NCI-H748 treated with DMSO at 0.1 percent for 48 hours (cell line): Measurements from ENCODE around the gene UCN3.
"Not testable (repeated sequence)": the region's sequence is repeated elsewhere in the genome, so short reads cannot be mapped to it uniquely, and the experiment has no call there.

ENCODE experiments used
- DNase-seq: peaks from one replicate; lab custom pipeline; 2025; lab: John Stamatoyannopoulos, UW

Gene UCN3

DNA sequence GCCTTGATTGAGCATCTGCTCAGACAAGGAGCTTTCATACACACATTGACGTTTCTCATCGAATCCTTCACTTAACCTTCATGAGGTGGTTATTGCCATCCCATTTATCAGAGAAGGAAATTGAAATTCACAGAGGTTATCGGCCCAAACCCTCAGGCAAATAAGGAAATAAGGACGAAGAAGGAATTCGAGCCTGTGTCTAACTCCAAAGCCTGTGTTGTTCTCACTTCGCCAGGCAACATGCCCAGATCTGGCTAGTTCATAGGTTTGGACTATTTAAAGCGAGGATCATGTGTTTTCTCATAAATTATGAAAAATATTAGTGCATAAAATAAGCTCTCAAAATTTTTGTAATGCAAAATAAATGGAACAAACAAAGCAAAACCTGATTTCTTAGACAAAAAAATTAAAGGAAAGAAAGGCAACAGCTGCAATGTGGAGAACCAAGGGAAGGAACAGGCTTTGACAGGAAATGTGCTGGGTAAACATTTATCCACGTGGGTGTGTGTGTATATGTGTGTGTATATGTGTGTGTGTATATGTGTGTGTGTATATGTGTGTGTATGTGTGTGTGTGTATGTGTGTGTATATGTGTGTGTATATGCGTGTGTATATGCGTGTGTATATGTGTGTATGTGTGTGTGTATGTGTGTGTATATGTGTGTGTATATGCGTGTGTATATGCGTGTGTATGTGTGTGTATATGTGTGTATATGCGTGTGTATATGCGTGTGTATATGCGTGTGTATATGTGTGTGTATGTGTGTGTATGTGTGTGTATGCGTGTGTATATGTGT, 4.8 kb downstream of the UCN3 start:
- no peak for DNase-seq

DNA sequence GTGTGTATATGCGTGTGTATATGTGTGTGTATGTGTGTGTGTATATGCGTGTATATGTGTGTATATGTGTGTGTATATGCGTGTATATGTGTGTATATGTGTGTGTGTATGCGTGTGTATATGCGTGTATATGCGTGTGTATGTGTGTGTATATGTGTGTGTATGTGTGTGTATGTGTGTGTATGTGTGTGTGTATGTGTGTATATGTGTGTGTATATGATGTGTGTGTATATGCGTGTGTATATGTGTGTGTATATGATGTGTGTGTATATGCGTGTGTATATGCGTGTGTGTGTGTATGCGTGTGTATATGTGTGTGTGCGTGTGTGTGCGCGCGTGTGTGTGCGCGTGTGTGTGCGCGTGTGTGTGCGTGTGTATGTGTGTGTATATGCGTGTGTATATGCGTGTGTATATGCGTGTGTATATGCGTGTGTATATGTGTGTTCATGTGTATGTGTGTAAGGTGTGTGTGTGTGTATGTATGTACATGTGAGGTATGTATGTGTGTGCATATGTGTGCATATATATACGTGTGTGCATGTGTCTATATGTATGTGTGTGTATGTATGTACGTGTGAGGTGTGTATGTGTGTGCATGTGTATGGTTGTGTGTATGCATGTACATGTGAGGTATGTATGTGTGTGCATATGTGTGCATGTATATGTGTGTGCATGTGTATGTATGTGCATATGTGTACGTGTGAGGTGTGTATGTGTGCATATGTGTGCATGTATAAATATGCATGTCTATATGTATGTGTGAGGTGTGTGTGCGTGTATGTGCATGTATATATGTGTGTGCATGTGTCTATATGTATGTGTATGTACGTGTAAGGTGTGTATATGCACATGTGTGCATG, 6.0 kb downstream of the UCN3 start:
- DNase-seq, result no peak

DNA sequence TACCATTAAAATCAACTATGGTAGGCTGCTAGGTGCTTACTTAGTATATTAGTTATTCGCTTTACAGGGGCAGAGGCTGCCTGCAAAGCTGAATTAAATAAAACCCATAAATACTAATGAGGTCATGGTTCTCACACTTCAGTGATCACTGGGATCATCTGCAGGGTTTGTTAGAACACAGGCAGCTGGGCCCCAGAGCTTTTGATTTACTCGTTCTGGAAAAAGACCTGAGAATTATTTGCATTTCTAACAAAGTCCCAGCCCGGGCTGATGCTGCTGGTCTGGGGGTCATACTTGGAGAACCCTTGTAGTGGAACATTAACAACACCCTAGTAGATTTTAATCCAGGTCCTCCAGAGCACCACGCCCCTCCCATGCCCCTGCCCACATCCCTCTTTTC, 8.5 kb downstream of the UCN3 start:
- no peak for DNase-seq

DNA sequence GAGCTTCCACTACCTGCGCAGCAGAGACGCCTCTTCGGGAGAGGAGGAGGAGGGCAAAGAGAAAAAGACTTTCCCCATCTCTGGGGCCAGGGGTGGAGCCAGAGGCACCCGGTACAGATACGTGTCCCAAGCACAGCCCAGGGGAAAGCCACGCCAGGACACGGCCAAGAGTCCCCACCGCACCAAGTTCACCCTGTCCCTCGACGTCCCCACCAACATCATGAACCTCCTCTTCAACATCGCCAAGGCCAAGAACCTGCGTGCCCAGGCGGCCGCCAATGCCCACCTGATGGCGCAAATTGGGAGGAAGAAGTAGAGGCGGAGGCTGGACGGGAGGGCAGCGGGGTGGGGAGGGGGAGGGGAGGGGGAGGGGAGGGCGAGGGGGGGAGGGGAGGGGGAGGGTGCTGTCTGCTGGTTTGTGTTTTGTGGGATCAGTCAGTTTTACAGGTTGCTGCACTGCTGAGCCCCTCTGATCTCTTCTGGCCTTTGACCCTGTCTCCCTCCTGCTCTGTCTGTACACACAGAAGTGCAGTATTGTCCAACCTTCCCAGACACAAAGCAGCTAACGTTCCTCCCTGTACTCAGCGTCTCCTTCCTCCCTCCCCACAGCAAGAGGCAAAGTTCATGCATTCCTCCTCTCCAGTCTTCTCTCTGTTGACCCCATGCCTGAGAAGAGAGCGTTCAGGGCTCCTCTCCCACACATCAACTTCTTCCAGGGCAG, 9.3 kb downstream of the UCN3 start:
- DNase-seq, result no peak

DNA sequence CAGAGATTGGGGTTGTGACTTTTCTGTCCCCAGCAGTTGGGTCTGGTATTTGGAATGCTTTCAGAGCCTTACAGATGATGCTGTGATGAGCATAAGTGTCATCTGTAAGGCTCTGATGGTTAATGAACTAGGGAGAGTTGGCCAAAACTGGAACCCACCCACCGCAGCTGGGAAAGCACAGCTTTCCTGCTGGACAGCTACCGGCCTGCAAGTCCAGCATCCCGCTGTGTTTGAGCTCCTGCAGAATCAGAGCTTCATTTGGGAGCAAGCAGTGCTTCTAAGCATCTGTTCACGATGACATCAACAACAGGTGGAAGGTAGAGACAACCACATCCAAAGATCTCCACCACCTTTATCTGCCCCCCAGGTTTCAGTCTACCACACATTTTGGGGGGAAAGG, 11.7 kb downstream of the UCN3 start:
- no peak for DNase-seq

DNA sequence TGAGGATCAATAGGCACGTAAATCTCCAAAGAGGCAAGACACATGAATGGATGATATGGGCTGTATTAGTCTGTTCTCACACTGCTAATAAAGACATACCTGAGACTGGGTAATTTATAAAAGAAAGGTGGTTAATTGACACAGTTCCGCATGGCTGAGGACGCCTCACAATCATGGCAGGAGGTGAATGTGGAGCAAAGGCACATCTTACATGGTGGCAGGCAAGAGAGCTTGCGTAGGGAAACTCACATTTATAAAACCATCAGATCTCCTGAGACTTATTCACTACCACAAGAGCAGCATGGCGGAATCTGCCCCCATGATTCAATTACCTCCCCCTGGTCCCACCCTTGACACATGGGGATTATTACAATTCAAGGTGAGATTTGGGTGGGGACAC, 14.4 kb downstream of the UCN3 start:
- not testable (repeated sequence) for DNase-seq

DNA sequence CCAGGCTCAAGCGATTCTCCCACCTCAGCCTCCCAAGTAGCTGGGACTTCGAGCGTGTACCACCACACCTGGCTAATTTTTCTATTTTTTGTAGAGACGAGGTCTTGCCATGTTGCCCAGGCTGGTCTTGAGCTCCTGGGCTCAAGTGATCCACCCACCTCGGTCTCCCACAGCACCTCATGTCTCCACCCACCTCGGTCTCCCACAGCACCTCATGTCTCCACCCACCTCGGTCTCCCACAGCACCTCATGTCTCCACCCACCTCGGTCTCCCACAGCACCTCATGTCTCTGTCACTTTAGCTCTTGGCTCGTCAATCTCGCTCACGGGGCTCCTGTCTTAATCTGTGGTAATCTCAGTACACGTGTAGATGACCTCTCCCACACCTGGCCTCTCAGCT, 15.6 kb downstream of the UCN3 start:
- not testable (repeated sequence) for DNase-seq

DNA sequence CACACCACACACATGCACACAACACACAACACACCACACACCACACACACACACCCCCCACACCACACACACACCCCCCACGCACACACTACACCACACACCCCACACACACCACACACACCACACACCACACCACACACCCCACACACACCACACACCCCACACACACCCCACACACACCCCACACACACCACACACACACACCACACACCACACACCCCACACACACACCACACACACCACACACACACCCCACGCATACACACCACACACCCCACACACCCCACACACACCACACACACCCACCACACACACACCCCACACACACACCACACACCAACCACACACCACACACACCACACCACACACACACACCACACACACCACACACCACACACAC, 16.4 kb downstream of the UCN3 start:
- DNase-seq, result no peak

DNA sequence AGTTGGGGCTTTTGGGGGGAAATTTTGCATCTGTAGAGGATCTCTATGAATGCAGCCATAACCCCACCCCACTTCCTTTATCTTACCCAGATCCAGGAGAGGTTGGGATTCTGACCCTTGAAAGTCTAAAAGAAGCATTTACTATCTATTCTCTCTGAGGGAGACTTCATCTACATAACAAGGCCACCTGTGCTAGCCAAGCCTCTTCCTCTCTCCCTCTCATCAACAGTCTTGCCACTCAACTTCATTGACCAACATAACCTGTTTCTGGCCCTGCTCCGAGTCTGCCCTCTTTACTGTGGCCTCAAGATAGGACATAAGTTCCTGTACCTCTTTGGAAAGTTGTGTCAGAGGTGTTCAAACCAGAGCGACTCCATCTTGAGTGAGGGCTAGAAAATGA, 20.5 kb downstream of the UCN3 start:
- no peak for DNase-seq

DNA sequence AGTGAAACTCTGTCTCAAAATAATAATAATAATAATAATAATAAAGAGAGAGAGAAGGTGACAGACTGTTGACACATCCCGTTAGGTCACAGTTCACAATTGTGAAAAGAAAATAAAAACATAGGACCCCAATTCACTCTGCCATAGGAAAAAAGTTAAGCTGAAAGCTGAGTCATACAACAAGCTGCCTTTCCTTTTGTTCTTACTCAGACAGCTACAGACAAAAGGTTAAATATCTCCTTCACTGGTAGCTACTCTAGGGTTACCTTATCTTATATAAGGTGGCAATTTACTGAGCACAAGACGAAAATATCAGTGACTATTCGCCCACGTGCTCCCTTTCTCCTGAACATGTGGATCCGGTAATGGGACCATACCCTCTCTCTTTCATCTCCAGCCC, 22.4 kb downstream of the UCN3 start:
- no peak for DNase-seq

DNA sequence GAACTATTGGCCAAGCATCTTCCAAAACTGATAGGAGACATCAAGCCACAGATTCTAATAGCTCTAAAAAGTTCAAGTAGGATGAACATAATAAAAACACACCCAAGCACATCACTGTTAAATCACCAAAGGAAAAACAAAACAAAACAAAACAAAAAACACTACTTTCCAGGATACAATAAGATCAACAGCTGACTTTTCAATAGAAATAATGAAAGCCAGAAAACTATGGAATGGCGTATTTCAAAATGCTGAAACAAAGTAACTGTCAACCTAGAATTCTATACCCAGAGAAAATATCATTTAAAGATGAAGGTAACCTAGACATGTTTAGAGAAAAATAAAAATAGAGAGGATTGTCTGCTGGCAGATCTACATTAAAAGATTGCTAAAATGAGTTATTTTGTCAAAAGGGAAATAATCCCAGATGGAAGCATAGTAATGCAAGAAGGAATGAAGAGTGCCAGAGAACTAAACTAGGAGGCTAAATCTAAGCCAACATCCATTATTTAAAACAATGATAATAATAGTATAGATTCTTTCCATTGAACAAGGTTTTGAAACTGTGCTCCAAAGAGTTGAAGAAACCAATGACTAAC, 25.9 kb downstream of the UCN3 start:
- no peak for DNase-seq

DNA sequence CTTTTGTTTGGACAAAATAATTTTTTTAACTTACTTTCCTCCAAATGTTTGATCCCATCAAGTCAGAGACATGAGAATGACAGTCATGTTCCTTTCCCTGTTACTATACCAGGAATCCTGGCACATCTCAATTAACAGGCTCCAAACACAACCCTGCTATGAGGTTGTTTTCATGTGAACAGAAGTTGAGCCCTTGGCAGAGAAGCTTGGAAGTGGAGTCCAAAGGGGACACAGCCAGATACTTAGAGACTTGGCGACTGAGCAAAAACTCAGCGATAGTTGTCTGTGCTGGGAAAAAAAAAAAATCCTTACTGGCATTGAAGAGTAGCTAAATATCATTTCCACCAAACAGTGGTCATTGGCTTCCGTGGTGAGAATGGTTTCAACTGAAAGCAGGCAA, 27.0 kb downstream of the UCN3 start:
- DNase-seq, result no peak

DNA sequence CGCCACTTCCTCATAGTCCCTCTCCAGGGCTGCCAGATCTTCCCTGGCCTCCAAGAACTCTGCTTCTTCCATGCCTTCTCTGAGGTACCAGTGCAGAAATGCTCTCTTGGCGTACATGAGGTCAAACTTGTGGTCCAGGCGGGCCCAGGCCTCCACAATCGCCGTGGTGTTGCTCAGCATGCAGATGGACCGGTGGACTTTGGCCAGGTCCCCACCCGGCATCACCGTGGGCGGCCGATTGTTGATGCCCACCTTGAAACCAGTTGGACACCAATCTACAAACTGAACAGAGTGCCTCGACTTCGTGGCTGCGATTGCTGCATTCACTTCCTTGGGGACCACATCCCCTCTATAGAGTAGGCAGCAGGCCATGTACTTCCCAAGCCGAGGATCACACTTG, 28.8 kb downstream of the UCN3 start:
- DNase-seq, result no peak

DNA sequence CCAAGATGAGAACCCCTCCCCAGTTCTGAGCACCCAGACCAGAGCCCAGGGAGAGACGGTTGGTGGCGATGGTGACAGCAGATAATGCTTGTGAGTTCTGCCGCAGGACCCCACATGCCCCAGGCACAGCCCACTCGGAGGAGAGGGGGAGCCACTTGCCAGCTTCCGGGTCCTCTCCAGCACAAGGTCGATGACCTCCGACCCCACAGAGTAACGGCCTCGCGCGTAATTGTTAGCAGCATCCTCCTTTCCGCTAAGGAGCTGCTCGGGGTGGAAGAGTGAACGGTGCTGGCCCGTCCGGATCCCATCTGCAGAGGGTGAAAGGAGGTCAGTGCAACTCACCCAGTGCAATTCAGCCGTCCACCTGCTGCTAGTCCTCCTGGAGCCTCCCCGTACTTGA, 30.4 kb downstream of the UCN3 start:
- no peak for DNase-seq

DNA sequence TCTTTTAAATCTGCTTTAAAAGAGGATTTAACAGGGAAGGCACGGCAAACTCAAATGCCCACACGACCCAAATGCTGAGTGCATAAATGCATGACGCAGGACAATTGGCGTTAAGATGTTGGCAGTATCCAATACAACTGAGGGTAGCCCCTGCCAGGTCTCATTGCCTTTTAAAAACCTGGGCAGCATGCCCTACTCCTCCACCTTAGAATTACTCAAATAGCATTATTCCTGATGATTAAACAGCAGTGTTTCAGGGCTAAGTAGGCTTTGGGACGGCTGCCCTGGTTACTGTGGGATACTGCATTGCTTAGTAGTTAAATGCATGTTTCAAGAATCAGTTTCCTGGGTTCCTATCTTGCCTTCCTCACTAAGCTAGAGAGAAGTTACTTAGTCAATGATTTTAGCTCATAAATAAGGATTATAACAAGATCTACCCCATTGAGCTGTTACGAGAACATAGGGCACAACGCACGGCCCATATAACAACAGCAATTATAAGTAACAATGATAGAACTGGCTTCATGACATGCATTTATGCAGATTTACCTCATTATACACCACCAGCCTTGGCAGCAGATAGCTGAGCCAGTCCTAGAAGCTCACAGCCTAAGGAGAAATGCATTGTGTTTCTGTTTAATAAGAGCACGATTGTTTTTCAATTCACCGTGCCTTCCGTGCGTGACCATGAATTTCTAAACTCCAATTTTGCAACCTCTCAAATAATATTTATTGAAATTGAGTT, 32.0 kb downstream of the UCN3 start:
- no peak for DNase-seq

DNA sequence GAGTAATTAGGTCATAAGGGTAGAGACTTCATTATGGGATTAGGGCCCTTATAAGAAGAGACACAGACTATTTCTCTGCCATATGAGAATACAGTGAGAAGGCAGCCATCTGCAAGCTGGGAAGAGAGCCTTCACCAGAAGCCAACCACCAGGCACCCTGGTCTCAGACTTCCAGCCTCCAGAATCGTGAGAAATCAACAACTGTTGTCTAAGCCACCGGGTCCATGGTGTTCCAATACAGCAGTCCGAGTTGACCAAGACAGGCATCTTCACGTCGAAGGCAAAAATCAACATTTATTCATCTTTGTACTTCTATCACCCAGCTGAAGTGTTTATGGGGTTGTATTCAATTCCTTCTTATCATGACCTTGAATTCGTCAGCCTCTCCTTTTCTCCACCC, 34.6 kb downstream of the UCN3 start:
- DNase-seq, result no peak

DNA sequence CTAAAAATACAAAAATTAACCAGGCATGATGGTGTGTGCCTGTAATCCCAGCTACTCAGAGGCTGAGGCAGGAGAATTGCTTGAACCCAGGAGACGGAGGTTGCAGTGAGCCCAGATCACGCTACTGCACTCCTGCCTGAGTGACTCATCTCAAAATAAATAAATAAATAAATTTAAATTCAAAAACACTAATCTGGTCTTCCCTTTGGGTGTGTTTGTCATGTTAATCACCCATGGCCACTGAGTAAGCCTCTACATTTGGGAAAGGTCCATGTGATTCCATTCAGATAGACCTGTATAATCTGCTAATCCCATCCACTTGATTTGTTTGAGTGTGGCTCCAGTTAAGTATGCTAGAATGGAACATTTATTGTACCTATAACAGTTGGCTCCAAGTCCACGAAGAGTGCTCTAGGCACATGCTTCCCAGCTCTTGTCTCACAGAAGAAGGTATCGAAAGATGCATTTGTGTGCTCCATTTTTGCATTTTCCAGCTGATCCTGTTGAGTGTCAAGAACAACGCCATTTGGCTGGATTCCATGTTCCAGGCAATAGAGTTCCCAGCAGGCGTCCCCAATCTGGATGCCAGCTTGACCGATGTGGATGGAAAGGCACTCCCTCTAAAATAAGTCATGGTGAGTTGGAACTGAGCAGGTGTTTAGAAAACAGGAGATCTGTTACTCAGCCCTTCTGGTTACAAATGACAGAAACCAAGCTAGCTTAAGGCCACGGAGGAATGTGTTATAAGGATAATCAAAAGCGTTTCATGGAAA, 35.9 kb downstream of the UCN3 start:
- DNase-seq, result no peak

DNA sequence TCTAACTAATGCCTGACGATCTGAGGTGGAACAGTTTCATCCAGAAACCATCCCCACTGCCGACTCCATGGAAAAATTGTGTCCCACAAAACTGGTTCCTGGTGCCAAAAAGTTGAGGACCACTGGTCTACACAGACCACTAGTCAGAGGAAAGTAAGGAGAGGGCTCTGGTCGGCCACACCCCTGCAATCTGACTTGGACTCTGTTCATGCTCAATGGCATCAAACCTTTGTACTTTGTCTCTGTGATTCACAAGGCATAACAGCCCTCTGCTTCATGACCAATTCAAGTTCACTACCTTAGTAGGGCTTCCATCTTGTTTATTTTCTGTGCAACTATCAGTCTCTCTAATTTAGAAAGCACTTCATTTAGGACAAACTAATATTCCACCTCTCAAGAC, 38.0 kb downstream of the UCN3 start:
- no peak for DNase-seq

DNA sequence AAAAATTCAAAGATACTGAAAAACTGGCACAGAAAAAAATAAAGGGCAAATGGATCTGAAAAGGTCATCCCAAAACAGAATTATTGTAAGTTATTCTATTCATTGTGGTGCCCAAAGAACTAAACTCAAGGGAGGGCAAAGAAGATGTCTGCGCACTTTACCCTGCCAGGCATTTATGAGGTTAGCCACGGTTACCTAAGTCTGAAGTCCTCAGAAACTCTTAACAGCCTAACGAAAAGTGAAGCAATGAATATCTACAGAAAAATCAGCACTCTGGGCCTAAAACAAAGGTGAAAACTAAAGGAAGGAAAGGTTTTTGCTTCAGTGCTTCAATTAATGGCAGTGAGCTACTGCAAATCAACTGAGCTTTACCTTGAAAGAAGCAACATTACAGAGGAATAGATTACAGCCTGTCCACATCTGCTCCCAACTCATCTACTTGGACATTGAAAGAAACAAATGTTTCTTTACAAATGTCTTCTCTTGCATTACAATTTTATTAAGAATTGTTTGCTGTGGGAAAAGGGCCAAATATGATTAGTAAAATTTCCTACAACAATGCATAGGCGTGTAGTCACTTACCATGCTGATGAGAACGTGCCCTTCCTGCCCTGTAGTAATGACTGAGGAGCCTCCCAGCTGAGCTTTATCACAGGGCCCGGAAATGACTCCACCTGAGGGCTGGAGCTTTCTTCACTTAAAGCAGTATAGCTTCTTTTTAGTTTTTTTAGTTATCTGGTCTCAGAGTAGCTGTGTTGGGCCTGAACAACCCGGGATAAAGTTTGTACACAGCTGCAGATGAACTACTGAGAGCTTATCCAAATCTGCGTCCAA, 39.7 kb downstream of the UCN3 start, which contains the start of gene TUBAL3:
TSS of gene TUBAL3 (minus strand) at position 621 of the 834 bp plus-strand sequence. CDS start at position 585, 36 bp downstream.
- DNase-seq, result no peak

DNA sequence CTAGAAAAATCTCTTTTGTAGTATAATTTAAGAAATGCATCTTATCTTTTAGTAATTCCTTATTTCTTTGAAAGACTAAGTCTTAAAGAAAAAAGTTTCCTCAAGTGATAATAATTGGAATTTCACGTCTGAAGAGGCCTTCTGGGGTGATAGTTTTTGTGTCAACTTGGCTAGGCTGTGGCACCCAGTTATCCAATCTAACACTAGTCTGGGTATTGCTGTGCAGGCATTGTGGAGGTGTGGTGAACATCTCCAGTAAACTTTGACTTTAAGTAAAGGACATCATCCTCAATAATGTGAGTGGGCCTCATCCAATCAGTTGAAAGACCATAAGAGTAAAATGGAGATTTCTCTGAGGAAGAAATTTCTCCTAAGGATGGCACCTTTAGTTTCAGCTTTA, 42.2 kb downstream of the UCN3 start:
- DNase-seq, result no peak
